Anterior cingulate cortex (tissue), 58 donors: ENCODE results near the gene CCDC183.
"Not testable (repeated sequence)": the region's sequence is repeated elsewhere in the genome, so short reads cannot be mapped to it uniquely, and the experiment has no call there.

Experiments used
- DNase-seq, 58 donors: peaks; one replicate each; lab custom pipeline; 2025; lab: John Stamatoyannopoulos, UW

Gene CCDC183

DNA sequence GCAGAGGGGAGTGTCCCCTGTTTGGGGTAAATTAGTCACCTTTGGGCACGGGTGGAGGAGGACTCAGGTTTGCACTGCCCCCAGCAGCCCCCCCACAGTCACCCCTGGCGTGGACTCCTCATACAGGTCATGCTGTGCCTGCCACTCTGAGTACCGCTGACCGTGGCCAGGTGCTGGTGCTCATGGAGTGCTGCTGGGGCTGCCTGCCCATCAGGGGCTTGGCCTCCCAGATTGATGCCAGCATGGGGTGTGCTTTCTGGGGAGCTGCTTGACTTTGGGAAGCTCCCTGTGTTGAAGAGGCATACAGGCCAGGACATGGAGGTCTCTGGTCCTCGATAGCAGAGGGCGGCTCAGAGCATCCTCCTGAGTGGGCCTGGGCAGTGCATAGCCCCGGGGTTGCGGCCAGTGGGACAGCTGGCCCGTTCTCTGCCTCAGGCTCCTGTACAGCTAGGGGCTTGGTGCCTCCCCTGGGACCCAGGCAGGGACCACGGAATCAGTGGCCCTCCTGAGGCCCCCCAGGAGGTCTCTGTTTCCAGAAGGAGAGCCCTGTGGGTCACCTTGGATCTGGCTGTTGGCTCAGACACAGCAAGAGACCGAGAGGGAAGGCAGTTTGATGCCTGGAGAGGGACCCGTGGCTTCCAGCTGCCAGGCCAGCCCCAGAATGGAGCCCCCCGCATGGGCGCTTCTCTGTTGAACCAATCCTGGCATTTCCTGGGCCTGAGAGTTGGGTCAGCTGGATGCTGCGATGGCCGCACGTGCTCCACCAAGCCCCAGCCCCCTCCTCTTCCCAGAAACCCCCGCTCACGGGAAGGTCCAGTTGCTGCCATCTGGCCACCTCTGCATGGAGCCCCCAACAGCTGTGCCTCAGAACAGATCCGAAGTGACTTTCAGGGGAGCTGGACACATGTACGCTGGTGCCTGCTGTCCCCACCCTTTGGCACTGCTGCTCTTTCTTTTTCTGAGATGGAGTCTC lies 40.1 kb downstream of the CCDC183 start:
- DNase-seq = no peak

DNA sequence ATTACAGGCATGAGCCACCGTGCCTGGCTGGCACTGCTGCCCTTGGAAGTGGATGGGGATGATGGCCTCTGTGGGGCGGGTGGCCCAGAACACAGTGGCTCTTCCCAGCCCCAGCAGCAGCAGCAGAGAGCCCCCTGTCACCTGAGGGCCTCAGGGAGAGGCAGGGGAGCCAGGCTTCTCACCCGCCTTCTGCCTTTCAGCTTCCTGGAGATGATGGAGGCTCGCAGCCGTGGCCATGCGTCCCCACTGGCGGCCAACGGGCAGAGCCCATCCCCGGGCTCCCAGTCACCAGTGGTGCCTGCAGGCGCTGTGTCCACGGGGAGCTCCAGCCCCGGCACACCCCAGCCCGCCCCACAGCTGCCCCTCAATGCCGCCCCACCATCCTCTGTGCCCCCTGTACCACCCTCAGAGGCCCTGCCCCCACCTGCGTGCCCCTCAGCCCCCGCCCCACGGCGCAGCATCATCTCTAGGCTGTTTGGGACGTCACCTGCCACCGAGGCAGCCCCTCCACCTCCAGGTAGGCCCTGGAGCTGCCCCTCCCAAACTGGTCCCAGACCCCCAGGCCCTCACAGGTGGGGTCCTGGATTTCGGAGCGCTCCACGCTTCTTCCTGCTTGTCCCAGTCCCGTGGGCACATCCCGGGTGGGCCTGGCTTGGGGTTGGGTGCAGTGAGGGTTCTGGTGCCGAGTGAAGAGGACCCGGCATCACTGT lies 41.2 kb downstream of the CCDC183 start:
- DNase-seq = no peak

DNA sequence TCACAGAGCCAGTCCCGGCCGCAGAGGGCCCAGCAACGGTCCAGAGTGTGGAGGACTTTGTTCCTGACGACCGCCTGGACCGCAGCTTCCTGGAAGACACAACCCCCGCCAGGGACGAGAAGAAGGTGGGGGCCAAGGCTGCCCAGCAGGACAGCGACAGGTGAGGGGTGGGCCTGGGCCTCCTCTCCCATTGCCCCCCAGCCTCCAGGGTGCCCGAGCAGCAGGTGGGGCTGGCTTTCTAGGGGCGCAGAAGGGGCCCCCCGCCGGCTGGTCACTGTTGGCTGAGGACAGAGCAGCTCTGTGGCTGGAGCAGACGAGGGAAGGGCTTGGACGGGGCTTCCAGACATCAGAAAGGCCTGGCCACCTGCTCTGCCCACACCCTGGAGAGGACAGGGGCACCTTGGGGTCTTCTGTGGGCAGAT lies 41.7 kb downstream of the CCDC183 start:
- DNase-seq = not testable (repeated sequence)

DNA sequence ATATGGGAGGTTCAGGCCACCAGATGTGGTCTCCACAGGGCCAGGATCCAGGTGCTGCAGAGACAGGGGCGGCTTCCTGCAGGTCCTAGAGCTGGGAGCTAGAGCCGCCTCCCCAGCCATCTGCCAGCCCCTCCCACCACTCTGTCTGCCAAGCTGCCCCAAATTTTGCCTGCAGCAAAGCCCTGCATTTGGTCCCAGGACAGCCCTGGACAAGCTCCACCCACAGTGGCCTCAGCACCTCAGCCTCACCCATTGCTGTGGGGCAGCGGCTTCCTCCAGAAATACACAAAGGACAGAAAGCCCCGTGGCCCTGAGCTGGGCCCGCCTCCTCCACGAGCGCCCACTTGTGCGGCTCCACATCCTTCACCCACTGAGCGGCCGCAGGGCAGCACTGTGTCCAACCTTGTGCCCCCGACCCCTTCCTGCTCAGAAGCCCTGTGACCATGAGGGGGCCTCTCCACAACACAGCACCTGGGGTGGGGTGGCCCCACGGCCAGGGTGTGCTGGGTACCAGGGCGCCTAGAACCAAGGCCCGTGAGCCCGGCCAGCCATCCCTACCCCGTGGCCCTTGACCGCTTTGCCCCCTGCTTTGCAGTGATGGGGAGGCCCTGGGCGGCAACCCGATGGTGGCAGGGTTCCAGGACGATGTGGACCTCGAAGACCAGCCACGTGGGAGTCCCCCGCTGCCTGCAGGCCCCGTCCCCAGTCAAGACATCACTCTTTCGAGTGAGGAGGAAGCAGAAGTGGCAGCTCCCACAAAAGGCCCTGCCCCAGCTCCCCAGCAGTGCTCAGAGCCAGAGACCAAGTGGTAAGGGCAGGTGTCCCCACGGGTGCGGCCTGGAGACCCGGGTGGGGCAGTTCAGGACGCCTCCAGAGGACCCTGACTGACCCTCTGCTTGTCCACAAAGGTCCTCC lies 42.4 kb downstream of the CCDC183 start:
- DNase-seq = no peak

DNA sequence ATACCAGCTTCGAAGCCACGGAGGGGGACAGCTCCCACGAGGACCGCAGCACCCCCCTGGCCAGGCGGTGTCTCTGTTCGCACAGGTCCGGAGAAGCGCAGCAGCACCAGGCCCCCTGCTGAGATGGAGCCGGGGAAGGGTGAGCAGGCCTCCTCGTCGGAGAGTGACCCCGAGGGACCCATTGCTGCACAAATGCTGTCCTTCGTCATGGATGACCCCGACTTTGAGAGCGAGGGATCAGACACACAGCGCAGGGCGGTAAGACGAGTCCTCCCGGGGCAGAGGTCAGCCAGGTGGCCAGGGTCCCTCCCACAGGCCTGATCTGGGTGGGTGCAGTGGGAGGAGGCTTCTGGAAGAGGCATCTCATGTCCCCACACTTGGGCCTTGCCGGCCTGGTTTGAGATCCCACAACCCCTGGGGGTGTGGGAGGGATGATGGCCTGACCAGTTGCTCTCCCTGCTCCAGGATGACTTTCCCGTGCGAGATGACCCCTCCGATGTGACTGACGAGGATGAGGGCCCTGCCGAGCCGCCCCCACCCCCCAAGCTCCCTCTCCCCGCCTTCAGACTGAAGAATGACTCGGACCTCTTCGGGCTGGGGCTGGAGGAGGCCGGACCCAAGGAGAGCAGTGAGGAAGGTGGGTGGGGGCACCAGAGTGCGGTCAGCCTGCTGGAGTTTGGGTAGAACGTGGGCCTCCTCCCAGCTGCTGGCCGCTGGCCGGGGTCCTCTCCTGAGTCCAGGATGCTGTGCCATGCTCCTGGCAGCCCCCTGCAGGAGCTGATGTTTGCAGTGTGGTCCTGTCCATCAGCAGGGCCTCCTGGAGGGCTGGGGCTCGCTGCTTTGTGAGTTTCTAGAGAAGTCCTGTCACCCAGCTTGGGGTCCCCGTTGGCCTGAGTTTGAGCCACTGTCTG lies 43.3 kb downstream of the CCDC183 start:
- no peak for DNase-seq

DNA sequence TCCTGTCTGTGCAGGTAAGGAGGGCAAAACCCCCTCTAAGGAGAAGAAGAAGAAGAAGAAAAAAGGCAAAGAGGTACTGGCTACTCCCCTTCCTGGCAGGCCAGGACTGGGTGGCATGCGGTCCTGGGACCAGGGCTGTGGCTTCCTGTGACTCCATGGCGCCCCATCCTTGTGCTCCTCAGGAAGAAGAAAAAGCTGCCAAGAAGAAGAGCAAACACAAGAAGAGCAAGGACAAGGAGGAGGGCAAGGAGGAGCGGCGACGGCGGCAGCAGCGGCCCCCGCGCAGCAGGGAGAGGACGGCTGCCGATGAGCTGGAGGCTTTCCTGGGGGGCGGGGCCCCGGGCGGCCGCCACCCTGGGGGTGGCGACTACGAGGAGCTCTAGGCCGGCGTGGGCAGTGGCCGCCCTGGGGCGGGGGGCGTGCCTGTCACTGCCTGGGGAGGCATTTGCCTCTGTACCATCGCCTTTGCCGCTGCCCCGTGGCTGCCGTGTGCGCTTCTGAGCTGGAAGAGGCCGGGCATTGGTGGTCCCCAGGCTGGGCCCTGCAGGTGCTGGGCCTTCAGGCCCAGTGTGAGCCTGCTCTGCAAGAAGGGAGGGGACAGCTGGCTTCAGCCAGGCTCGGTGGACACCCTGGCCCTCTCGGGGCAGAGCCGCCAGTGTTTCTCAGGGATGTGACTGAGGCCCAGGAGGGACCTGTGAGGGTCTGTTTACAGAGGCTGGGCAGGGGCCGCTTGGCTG lies 44.2 kb downstream of the CCDC183 start:
- peak in 1 of 58 donors; percentile 13 for DNase-seq

DNA sequence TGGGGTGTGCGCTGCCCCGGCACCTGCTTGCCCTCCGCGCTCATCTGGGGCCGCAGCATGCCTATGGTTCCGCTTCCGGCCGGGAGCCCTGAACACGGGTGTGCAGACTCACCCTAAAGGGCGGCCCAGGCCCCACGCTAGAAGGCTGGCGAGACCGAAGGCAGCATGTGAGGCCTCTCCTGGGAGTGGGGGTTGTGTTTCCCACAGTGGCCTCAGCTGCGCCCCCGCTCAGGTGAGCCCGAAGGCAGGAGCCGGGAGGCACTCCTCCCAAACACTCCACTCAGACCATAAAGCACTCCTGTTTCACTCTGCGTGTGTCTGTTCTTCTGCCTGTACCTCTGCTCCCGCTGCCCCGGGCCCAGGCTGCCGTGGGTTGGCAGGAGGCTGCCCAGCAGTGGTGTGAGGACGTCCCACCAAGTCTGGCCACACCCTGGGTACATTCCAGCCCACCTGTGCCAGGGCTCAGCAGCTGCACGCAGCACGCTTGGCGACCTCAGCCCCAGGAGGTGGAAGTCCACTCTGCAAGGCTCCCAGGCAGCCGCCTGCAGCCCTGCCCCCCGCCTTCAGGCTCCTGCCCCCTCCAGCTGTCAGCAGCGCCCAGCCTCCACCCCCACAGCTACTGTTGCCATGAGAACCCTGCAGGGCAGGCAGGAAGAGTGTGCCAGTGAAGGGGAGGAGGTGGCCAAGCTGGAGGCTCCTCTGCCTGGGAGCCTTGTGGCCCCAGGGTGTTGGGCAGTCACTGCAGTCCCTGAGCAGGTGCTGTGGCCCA lies 44.9 kb downstream of the CCDC183 start:
- DNase-seq = peak in 56 of 58 donors; percentile 13 to 92 (median 76)

DNA sequence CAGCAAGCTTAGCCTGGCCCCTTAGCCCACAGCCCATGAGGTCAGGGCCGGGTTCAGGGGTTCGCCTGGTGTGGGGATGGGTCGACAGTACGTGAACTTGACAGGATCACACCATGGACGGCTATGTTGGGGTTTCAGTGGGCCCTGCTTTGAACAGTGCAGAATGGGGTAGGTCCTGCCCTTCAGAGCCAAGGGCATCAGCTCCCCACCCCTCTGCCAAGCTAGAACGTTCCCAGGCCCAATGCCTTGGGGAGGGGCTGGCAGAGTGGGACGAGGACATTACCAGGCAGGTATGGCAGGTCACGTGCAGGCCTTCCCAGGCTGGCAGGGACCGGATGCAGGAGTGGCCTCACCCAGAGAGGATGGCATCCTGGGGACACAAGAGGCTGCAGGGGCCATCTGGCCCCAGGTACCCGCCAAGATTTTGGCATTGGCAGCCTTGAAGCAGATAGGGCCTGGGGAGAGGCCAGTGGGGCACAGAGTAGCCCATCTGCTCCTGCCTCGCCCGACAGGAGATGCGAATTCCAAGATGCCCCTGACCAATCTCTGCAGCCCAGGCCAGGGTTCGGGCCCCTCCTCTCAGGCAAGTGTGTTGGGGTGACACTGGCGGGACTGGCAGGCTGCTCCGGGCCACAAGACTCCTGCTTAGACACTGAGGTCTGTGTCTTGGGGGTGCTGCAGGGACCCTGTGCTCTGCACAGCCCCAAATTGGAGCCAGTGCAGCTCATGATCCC lies 45.7 kb downstream of the CCDC183 start:
- peak in 2 of 58 donors; percentile 62 to 69 for DNase-seq

DNA sequence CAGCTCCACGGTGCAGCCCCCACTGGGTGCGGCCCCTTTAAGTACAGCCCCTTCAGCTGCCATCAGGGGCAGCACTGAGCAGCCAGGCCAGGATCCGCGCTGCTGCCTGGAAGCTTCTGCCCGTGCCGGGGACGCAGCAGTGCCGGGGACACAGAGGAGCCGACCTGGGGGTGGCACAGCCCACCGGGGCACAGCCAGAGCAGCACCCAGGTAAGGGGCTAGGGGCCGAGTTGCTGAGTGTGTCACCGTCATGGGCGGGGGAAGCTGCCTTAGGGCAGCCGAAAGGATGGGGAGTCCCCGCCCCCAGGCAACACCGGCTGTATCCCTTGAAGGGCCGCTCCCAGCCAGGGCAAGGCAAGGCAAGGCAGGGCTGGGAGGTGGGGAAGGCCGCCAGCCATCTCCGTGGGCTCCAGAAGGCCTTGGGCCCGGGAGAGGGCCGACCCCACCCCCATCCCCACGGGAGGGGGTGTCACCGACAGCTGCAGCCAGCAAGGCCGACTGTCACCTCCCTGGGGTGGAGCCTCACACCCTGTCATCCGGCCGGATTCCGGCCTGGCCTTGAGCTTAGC lies 46.3 kb downstream of the CCDC183 start, which contains the start of gene AJM1:
TSS of gene AJM1 (plus strand) at position 99 of the 569 bp plus-strand sequence. CDS start 1,937 bp downstream, outside the sequence.
- DNase-seq = peak; percentile 31 to 90 (median 72)

DNA sequence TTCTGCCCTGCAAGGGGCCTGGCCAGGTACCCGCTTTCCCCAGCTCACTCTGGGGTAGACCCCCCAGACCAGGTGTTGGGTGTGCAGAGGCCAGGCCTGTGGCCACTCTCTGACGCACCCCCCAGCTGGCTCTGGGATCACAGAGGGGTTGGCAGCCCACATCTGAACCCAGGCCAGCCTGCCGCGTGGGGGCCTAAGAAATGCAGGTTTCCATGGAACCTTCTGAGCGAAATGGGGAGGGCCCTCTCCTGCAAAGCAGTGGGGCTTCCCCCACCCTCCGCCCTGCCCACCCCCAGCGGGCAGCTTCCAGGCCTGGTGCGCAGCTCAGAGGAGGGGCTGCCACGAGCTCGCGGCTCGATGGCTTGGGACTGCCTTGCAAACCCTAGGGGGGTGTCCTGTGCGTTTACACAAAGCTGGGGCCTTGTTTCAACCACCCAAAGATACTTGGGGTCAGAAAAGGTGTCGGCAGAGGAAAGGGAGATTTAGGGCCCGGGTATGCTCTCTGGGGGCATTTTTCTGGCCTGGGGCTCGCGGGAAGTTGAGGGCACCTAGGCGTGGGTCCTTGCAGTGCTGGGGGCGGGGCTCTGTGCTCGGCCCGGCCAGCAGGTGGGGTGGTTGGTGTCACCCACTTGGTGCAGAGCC lies 47.1 kb downstream of the CCDC183 start:
- DNase-seq = peak in 32 of 58 donors; percentile 18 to 62 (median 40)

DNA sequence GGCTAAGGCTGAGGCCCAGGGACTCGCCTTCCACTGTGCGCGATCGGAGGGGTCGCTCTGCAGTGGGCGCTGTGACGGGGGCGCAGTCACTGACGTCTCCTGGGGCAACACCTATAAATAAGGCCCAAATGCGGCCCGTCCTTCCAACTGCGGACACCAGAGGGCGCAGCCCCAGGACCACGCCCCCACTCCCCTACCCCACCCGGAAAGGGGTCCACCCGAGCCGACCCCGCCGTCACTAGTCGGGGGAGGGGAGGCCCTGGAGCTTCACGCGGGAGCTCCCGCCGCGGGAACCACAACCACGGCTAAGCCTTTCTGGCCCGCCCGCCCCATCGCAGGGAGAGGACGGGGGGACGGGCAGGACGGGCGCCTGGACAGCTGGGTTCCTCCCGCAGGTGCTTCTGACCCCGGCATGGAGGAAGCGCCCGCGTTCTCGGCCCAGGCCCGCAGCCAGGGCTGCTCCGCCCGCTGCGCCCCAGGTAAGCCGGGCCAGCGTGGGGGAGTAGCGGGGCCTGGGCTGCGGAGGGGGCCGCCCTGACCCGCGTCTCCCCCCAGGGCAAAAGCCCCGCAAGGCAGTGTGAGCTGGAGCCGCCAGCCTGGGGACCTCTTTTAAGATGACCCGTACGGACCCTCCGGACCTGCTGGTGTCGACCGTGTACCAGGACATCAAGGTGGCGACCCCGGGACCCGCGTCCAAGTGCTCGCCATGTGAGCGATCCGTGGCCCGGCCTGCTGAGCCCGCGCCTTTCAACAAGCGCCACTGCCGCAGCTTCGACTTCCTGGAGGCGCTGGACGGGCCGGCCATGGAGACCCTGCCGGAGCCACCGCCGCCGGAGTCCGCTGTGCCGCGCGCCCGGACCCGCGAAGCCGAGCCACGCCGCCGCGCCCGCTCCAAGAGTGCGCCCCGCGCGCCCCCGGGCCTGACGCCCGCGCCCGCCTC lies 47.9 kb downstream of the CCDC183 start:
- DNase-seq = peak in 7 of 58 donors; percentile 17 to 53 (median 31)

DNA sequence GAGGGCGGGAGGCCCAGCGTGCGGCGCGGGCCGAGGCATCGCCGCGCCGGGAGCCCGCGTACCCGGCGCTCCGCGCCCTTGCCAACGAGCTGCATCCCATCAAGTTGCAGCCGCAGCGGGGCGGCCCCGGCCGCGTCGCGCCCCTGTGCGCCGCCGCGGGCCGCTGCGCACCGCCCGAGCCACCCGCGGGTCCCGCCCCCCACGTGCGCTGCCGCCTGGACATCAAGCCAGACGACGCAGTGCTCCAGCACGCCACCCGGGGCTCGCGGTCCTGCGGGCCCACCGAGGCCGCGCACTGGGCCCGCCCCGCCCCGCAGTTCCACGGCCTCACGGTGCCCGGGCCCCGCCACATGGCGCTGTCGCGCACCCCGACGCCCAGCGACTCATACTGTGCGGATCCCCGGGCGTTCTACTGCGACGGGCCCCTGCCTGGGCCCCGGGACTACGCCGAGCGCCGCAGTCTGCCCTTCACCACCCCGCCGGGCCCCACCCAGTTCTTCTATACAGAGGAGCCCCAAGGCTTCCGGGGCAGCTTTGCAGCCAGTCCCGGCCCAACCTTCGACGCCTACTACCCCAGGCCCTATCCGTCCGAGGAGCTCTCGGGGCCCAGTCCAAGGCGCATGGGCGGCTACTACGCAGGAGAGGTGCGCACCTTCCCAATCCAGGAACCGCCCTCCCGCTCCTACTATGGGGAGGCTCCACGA lies 48.8 kb downstream of the CCDC183 start:
- DNase-seq = no peak

DNA sequence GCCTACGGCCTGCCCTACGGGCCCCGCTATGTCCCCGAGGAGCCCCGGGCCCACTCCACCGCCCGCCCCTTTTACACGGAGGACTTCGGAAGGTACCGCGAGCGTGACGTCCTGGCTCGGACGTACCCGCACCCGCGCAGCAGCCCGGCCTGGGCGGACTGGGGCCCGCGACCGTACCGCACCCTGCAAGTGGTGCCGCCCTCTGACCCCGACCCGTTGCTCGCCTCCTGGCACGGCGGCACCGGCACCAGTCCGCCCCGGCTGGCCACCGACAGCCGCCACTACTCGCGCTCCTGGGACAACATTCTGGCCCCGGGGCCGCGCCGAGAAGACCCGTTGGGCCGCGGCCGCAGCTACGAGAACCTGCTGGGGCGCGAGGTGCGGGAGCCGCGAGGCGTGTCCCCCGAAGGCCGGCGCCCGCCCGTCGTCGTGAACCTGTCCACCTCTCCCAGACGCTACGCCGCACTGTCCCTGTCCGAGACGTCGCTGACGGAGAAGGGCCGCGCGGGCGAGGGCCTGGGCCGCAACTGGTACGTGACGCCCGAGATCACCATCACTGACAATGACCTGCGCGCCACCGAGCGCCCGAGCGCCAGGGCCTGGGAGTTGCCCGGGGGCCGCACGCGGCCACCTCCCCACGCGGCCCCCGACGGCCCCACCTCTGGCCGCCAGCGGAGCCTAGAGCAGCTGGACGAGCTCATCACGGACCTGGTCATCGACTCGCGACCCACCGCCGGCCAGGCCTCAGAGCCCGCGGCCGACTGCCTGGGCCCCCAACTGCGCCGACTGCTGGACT lies 49.5 kb downstream of the CCDC183 start:
- no peak for DNase-seq
